PC-3 (cell line): ENCODE results near the gene CCDC7. TPM values are rescaled to one million over a fixed set of nuclear protein-coding genes. Genes with fewer than 3 reads are reported as not detected.
"Not testable (repeated sequence)": the region's sequence is repeated elsewhere in the genome, so short reads cannot be mapped to it uniquely, and the experiment has no call there.

Source experiments
- ATAC-seq: fragments of 200-7000 bp; cut with Tn5 transposase; 2 replicates; pipeline ENCODE4 v1.9.1; 2020; ENCODE audit warnings: mild to moderate bottlenecking, moderate library complexity
- BruUV-seq: library from RNA; stranded (reverse); fragments of 400-500 nt; replicated peaks from 2 replicates; lab custom pipeline; 2021; lab: Mats Ljungman, UMichigan
- CTCF ChIA-PET: fragments of 300-600 bp; sonication (Branson Sonifier 250); formaldehyde crosslinking; loops from one replicate; lab custom pipeline; 2022; ENCODE audit warnings: antibody characterized with exemption; lab: Charles Lee
- POLR2A ChIA-PET: fragments of 300-600 bp; sonication (Branson Sonifier 250); formaldehyde crosslinking; loops from one replicate; lab custom pipeline; 2022; ENCODE audit warnings: antibody characterized with exemption; ENCODE audit not compliant: unreplicated experiment; lab: Charles Lee
- DNase-seq: peaks from one replicate; pipeline ENCODE4 v3.0.0-alpha.2; 2015
- H2AFZ ChIP-seq: fragments of 300-600 bp; sonication (generic); 2 replicates; pipeline ENCODE4 v1.6.0; 2016; ENCODE audit warnings: antibody characterized with exemption, low read length
- H3F3A ChIP-seq: fragments of 300-600 bp; sonication (generic); one replicate; pipeline ENCODE4 v1.6.0; 2017; ENCODE audit warnings: antibody characterized with exemption, low read length, control low read depth, mild to moderate bottlenecking; ENCODE audit not compliant: unreplicated experiment
- H3K27ac ChIP-seq: fragments of 300-600 bp; sonication (generic); 2 replicates; pipeline ENCODE4 v1.5.1; 2016; ENCODE audit warnings: mild to moderate bottlenecking, low read length
- H3K27me3 ChIP-seq: fragments of 300-600 bp; sonication (generic); 2 replicates; pipeline ENCODE4 v1.6.1; 2016; ENCODE audit warnings: low read length, mixed read lengths
- H3K36me3 ChIP-seq: fragments of 300-600 bp; sonication (generic); 2 replicates; pipeline ENCODE4 v1.6.1; 2016; ENCODE audit warnings: low read depth, mixed run types, low read length, mixed read lengths
- H3K4me1 ChIP-seq: fragments of 300-600 bp; sonication (generic); 2 replicates; pipeline ENCODE4 v1.5.1; 2016; ENCODE audit warnings: low read length; ENCODE audit not compliant: insufficient read depth
- H3K4me2 ChIP-seq: fragments of 300-600 bp; sonication (generic); 2 replicates; pipeline ENCODE4 v1.6.0; 2016; ENCODE audit warnings: low read length
- H3K4me3 ChIP-seq: fragments of 300-600 bp; sonication (generic); 2 replicates; pipeline ENCODE4 v1.5.1; 2016; ENCODE audit warnings: mild to moderate bottlenecking, low read length, mixed read lengths
- H3K79me2 ChIP-seq: fragments of 300-600 bp; sonication (generic); 2 replicates; pipeline ENCODE4 v1.6.1; 2017; ENCODE audit warnings: low read length, mixed read lengths
- H3K9ac ChIP-seq: fragments of 300-600 bp; sonication (generic); 2 replicates; pipeline ENCODE4 v1.6.0; 2016; ENCODE audit warnings: mild to moderate bottlenecking, low read length
- H3K9me2 ChIP-seq: fragments of 300-600 bp; sonication (generic); replicated peaks from 2 replicates; pipeline ENCODE4 v1.6.1; 2016; ENCODE audit warnings: mixed run types, low read length, mixed read lengths
- H3K9me3 ChIP-seq: fragments of 300-600 bp; sonication (generic); 2 replicates; pipeline ENCODE4 v1.6.1; 2016; ENCODE audit warnings: low read length, mixed read lengths
- H4K20me1 ChIP-seq: fragments of 300-600 bp; sonication (generic); 2 replicates; pipeline ENCODE4 v1.6.1; 2016; ENCODE audit warnings: low read length, mixed read lengths
- EZH2 ChIP-seq: fragments of 300-600 bp; sonication (generic); IDR thresholded peaks from one replicate; pipeline ENCODE4 v1.6.1; 2017; ENCODE audit warnings: antibody characterized with exemption, mild to moderate bottlenecking, low read length; ENCODE audit not compliant: unreplicated experiment
- EZH2phosphoT487 ChIP-seq: fragments of 300-600 bp; sonication (generic); IDR thresholded peaks from 2 replicates; pipeline ENCODE4 v1.6.1; 2018; ENCODE audit warnings: mild to moderate bottlenecking, antibody characterized with exemption, low read length, borderline replicate concordance
- intact Hi-C: fragments of 100-400 bp; cut with micrococcal nuclease; formaldehyde crosslinking; loops from 2 replicates; pipeline ENCODE4 v1.9.0; 2023
- total RNA-seq: library from RNA; depleted of rRNA; stranded (reverse); fragments of >200 nt; gene quantifications from 2 replicates; pipeline ENCODE4 v1.2.3, GENCODE V29; 2014
- TF ChIP-seq, protein P1 (sequence below): fragments of 300-600 bp; sonication (generic); conservative IDR thresholded peaks from 2 replicates; pipeline ENCODE4 v1.5.1; 2017; ENCODE audit warnings: antibody characterized with exemption, low read depth, mild to moderate bottlenecking, low read length

Gene CCDC7
- total RNA-seq, 1 experiment from 2014 or later, result 19.1 TPM

DNA sequence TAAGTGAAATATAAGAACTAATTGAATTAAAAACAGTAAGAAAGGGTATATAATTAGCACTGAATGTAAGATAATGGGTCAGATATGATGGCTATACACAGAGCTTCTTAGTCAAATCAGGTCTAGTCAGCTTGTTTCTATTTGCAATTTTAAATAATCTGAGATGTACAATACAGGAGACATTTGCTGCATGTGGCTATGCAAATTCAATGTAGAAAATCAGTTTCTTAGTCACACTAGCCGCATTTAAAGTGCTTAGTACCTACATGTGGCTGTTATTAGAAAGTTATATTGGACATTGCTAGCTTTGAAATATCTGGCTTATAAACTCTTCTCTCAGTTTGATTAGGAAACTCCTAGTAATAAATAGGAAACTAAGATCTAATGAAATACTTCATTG is 25.3 kb downstream of the CCDC7 start:
- Histone ChIP-seq H3F3A (no peaks in the 10 kb centered on the region), H3K9me2 (no peaks in the 10 kb centered on the region), H2AFZ (no peak overlapping the region), H3K4me3 (no peak overlapping the region), H3K36me3 (peaks cover 5% of the 10 kb centered on the region; the same call in 1 of the 2 replicates), H3K79me2 (no peaks in the 10 kb centered on the region), H3K4me1 (no peaks in the 10 kb centered on the region), H3K9me3 (no peaks in the 10 kb centered on the region), H4K20me1 (no peaks in the 10 kb centered on the region), H3K4me2 (no peak overlapping the region), H3K27ac (no peak overlapping the region), H3K27me3 (no peaks in the 10 kb centered on the region), H3K9ac (no peak overlapping the region)
- BruUV-seq, result no TSS peak
- ChIA-PET POLR2A (no interaction called here), CTCF (no interaction called here)
- no peak for ATAC-seq
- intact Hi-C loops, result no loop called here
- TF ChIP-seq, protein P1, sequence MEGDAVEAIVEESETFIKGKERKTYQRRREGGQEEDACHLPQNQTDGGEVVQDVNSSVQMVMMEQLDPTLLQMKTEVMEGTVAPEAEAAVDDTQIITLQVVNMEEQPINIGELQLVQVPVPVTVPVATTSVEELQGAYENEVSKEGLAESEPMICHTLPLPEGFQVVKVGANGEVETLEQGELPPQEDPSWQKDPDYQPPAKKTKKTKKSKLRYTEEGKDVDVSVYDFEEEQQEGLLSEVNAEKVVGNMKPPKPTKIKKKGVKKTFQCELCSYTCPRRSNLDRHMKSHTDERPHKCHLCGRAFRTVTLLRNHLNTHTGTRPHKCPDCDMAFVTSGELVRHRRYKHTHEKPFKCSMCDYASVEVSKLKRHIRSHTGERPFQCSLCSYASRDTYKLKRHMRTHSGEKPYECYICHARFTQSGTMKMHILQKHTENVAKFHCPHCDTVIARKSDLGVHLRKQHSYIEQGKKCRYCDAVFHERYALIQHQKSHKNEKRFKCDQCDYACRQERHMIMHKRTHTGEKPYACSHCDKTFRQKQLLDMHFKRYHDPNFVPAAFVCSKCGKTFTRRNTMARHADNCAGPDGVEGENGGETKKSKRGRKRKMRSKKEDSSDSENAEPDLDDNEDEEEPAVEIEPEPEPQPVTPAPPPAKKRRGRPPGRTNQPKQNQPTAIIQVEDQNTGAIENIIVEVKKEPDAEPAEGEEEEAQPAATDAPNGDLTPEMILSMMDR, result no peak
- TF ChIP-seq EZH2 (no peak), EZH2phosphoT487 (no peak)
- DNase-seq, result no peak

DNA sequence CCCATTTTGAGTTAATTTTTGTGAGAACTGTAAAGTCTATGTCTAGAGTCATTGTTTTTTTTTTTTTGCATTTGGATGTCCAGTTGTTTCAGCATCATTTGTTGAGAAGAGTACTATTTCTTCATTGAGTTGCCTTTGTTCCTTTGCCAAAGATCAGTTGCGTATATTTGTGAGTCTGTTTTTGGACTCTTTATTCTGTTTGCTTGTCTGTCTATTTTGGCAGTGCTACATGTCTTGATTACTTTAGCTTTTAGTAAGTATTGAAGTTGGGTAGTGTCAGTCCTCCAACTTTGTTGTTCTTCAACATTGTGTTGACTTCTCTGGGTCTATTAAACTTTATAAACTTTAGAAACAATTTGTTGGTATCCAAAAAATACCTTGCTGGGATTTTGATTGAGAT is 31.6 kb downstream of the CCDC7 start:
- no TSS peak for BruUV-seq
- Histone ChIP-seq H3K27ac (no peak overlapping the region), H3K4me1 (no peaks in the 10 kb centered on the region), H3K4me3 (no peak overlapping the region), H3K4me2 (no peak overlapping the region), H3K9ac (no peak overlapping the region), H3K36me3 (peaks cover 15% of the 10 kb centered on the region), H3K9me3 (peaks cover 7% of the 10 kb centered on the region; the same call in 1 of the 2 replicates), H3K9me2 (no peaks in the 10 kb centered on the region), H2AFZ (no peak overlapping the region), H3K79me2 (no peaks in the 10 kb centered on the region), H3K27me3 (no peaks in the 10 kb centered on the region), H4K20me1 (no peaks in the 10 kb centered on the region), H3F3A (no peaks in the 10 kb centered on the region)
- ATAC-seq (no peak), DNase-seq (no peak)
- intact Hi-C loops, result no loop called here
- ChIA-PET CTCF (no interaction called here), POLR2A (no interaction called here)
- no peak for TF ChIP-seq EZH2
- TF ChIP-seq EZH2phosphoT487, result no peak

DNA sequence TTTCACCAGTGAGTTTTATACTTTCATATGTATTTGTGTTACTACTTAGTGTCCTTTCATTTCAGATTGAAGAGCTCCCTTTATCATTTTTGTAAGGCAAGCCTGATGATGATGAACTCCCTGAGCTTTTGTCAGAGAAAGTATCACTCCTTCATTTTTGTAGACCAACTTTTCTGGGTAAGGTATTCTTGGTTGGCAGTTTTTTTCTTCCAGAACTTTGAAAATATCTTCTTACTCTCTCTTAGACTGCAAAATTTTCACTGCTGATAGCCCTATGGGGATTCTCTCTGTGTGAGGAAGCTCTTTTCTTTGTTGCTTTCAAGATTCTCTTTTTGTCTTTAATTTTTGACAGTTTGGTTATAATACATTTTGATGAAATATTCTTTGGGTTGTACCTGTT is 35.7 kb downstream of the CCDC7 start:
- H3F3A ChIP-seq, result no peaks in the 10 kb centered on the region
- POLR2A ChIA-PET, result no interaction called here
- intact Hi-C loops, result no loop called here

DNA sequence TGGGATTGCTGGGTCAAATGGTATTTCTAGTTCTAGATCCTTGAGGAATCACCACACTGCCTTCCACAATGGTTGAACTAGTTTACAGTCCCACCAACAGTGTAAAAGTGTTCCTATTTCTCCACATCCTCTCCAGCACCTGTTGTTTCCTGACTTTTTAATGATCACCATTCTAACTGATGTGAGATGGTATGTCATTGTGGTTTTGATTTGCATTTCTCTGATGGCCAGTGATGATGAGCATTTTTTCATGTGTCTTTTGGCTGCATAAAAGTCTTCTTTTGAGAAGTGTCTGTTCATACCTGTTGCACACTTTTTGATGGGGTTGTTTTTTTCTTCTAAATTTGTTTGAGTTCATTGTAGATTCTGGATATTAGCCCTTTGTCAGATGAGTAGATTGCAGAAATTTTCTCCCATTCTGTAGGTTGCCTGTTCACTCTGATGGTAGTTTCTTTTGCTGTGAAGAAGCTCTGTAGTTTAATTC is 37.1 kb downstream of the CCDC7 start:
- H3K4me3 ChIP-seq, POLR2A ChIA-PET: not testable (repeated sequence)

More for the DNA sequence above, 35.7 kb downstream of the CCDC7 start:
- H3K4me3 ChIP-seq, result no peak overlapping the region
- DNase-seq (no peak), ATAC-seq (no peak)
- H3K4me1 ChIP-seq, result no peaks in the 10 kb centered on the region
- no peak overlapping the region for H3K9ac ChIP-seq
- H3K27ac ChIP-seq, result no peak overlapping the region
- H3K79me2 ChIP-seq, result no peaks in the 10 kb centered on the region
- no peaks in the 10 kb centered on the region for H3K27me3 ChIP-seq
- TF ChIP-seq EZH2phosphoT487, result no peak
- TF ChIP-seq, protein P1, result no peak
- no peak overlapping the region for H2AFZ ChIP-seq
- peaks cover 7% of the 10 kb centered on the region; the same call in 1 of the 2 replicates for H3K9me3 ChIP-seq
- BruUV-seq, result no TSS peak
- no peaks in the 10 kb centered on the region for H4K20me1 ChIP-seq
- H3K36me3 ChIP-seq, result peaks cover 10% of the 10 kb centered on the region; the same call in 1 of the 2 replicates
- CTCF ChIA-PET, result no interaction called here
- no peak overlapping the region for H3K4me2 ChIP-seq
- H3K9me2 ChIP-seq, result no peaks in the 10 kb centered on the region

DNA sequence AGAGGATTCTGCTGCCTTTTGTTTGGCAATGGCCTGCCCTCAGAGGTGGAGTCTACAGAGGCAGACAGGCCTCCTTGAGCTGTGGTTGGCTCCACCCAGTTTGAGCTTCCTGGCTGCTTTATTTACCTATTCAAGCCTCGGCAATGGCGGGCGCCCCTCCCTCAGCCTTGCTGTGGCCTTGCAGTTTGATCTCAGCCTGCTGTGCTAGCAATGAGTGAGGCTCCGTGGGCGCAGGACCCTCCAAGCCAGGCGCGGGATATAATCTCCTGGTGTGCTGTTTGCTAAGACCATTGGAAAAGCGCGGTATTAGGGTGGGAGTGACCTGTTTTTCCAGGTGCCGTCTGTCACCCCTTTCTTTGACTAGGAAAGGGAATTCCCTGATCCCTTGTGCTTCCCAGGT is 42.1 kb downstream of the CCDC7 start:
- H3K4me3 ChIP-seq, H4K20me1 ChIP-seq, H3K4me2 ChIP-seq, DNase-seq, ATAC-seq, H3K9me2 ChIP-seq, BruUV-seq, H3K4me1 ChIP-seq, H3K9me3 ChIP-seq, H3K27me3 ChIP-seq, H3K36me3 ChIP-seq, H3K27ac ChIP-seq, H3K79me2 ChIP-seq, H3F3A ChIP-seq, POLR2A ChIA-PET, CTCF ChIA-PET, H3K9ac ChIP-seq, H2AFZ ChIP-seq, intact Hi-C loops: not testable (repeated sequence)

More for the DNA sequence above, 37.1 kb downstream of the CCDC7 start:
- intact Hi-C loops, H3K9me3 ChIP-seq, H2AFZ ChIP-seq, CTCF ChIA-PET, H3K27me3 ChIP-seq, H3K9me2 ChIP-seq, H3K4me1 ChIP-seq, H4K20me1 ChIP-seq, ATAC-seq, BruUV-seq, H3F3A ChIP-seq, H3K79me2 ChIP-seq, H3K4me2 ChIP-seq, DNase-seq, H3K27ac ChIP-seq, H3K9ac ChIP-seq: not testable (repeated sequence)
- H3K36me3 ChIP-seq, result peaks cover 12% of the 10 kb centered on the region; the same call in 1 of the 2 replicates
